ENCODE measurements around the gene TIMM44.

Gene TIMM44

DNA sequence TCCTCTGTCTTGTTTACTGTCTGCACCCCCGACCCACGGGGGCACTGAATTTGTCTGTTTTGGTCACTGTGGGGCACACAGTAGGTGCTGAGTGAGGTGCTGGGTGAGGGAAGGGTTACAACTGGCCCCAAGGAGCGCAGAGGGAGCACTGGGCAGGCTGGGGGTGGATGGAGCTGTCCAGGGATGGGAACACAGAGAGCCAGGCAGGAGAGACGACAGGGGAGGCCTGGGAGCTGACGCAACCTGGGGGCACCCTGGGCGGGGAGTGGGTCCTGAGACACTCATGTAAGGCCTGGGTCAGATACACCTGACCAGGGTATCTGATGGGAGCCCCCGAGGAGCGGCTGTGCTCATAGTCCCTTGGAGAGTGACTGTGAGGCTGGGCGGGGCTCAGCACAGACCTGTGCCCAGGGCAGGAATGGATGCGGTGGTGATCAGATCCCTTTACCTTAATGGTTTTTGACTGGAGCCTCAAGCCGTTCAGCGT lies 37.2 kb upstream of the TIMM44 start:
- H3K4me1 Mint-ChIP-seq (ENCODE audit: low read depth), result no peaks in the 10 kb centered on the region
- H3K27ac Mint-ChIP-seq, result no peak overlapping the region
- no peak for DNase-seq
- H3K9me3 Mint-ChIP-seq, result no peaks in the 10 kb centered on the region
- H3K27me3 Mint-ChIP-seq, result no peaks in the 10 kb centered on the region
- H3K4me3 Mint-ChIP-seq, result no peak overlapping the region
- H3K36me3 Mint-ChIP-seq (ENCODE audit: low read depth), result peaks cover 92% of the 10 kb centered on the region

DNA sequence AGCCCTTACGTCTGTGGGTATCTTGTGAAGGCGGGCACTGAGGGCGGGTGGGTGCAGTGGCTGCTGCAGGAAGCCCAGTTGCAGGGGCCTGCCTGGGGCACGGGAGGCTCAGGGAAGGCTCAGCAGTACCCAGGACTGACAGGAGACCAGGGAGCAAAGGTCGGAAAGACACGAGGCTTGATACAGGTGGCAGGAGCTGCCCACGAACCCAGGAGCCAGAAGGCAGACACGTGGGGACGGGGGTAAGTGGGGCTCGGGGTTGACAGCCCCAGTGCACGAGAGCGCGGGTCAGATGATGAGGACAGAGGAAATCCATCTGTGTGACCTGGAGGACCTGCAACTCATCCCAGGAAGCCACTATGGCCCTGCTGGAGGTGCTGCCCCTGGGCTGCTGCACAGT lies 36.7 kb upstream of the TIMM44 start:
- H3K4me1 Mint-ChIP-seq (ENCODE audit: low read depth), result no peaks in the 10 kb centered on the region

DNA sequence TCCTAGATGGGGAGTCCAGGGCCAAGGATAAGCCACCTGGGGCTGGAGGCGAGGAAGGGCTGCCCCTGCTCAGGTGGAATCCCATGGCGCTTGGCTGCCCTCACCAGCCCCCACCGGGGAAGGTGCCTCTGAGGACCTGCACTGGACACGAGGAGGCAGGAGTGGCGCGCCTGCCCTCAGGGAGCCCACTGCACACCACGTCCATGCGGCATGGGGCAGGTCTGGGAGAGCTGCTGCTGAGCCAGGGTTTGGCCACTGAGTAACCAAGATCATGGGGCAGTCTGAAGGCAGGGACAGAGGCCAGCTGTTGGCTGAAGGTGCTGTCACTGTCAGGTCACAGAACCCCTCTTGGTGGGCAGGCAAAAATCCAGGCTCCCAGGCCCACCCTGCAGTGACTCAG lies 36.1 kb upstream of the TIMM44 start:
- H3K4me1 Mint-ChIP-seq (ENCODE audit: low read depth), result no peaks in the 10 kb centered on the region
- no peak overlapping the region for H3K27ac Mint-ChIP-seq
- DNase-seq, result no peak
- no peaks in the 10 kb centered on the region for H3K9me3 Mint-ChIP-seq
- peaks cover 91% of the 10 kb centered on the region for H3K36me3 Mint-ChIP-seq (ENCODE audit: low read depth)
- no peak overlapping the region for H3K4me3 Mint-ChIP-seq
- no peaks in the 10 kb centered on the region for H3K27me3 Mint-ChIP-seq

More for the DNA sequence above, 36.7 kb upstream of the TIMM44 start:
- Mint-ChIP-seq H3K36me3 (ENCODE audit: low read depth) (peaks cover 92% of the 10 kb centered on the region), H3K27me3 (no peaks in the 10 kb centered on the region), H3K9me3 (no peaks in the 10 kb centered on the region), H3K27ac (peak overlapping the region; percentile 22), H3K4me3 (no peak overlapping the region)
- no peak for DNase-seq

DNA sequence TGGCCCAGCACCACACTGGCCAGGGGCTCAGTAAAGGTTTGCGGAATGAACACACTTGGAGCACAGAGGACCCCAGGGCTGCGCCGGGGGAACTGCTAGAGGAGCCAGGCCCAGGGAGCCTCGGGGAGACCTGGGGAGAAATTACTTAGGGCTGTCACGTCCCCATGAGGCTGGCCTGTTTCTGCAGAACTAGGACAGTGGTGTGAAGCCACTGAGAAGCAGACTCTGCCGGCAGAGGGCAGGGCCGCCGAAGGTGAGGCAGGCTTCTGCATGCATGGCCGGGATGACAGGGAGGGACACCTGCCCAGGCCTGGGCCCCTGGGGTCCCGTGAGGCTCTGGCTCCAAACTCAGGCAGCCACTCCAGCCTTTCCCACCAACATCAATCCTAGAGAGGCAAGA lies 35.5 kb upstream of the TIMM44 start:
- H3K4me1 Mint-ChIP-seq (ENCODE audit: low read depth), result no peaks in the 10 kb centered on the region
- no peaks in the 10 kb centered on the region for H3K27me3 Mint-ChIP-seq
- no peaks in the 10 kb centered on the region for H3K9me3 Mint-ChIP-seq
- DNase-seq, result no peak
- no peak overlapping the region for H3K27ac Mint-ChIP-seq
- H3K36me3 Mint-ChIP-seq (ENCODE audit: low read depth), result peaks cover 91% of the 10 kb centered on the region
- no peak overlapping the region for H3K4me3 Mint-ChIP-seq

DNA sequence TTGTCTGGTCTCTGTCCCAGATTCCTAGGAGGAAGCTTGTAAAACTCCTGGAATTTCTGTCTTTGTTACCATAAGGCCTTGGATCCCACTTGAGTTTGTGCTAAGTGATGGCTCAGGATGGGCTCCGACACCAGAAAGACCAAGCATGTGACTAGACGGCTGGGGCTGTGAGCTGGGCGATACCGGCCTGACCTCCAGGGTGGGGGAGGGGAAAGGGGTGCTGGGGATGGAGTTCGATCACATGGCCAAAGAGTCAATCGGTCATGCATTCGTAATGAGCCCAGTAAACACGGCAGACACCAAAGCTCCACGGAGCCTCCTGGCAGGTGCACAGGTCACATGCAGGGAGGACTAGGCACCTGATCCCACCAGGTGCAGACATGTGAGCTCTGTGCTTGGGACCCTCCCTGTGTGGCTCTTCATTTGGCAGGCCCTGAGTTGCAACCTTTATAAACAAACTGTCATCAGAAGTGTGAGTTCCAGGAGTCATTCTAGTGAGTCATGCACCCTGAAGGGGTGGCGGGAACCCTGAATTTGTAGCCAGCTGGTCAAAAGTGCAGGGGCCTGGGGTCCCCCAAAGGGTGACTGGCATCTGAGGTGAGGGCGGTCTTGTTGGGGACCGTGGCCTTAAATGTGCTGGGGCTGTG lies 34.8 kb upstream of the TIMM44 start:
- DNase-seq, result no peak
- Mint-ChIP-seq H3K9me3 (no peaks in the 10 kb centered on the region), H3K4me1 (ENCODE audit: low read depth) (no peaks in the 10 kb centered on the region), H3K36me3 (ENCODE audit: low read depth) (peaks cover 91% of the 10 kb centered on the region), H3K27ac (no peak overlapping the region), H3K27me3 (no peaks in the 10 kb centered on the region), H3K4me3 (no peak overlapping the region)

DNA sequence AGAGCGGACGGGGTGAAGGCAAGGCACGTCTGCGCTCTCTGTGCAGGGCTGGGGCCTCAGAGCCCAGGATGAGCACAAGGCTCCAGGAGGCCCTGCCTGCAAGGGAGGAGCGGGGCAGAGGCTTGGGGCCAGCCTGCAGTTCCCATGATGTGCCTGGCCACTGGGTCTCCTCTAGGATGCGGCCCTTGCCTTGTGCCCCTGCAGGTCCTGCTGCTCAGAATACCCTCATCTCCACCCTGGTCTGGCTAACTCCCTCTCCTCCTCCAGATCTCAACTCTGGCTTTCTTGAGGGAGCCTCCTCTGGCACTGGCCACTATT lies 34.2 kb upstream of the TIMM44 start:
- H3K4me3 Mint-ChIP-seq, result no peak overlapping the region

DNA sequence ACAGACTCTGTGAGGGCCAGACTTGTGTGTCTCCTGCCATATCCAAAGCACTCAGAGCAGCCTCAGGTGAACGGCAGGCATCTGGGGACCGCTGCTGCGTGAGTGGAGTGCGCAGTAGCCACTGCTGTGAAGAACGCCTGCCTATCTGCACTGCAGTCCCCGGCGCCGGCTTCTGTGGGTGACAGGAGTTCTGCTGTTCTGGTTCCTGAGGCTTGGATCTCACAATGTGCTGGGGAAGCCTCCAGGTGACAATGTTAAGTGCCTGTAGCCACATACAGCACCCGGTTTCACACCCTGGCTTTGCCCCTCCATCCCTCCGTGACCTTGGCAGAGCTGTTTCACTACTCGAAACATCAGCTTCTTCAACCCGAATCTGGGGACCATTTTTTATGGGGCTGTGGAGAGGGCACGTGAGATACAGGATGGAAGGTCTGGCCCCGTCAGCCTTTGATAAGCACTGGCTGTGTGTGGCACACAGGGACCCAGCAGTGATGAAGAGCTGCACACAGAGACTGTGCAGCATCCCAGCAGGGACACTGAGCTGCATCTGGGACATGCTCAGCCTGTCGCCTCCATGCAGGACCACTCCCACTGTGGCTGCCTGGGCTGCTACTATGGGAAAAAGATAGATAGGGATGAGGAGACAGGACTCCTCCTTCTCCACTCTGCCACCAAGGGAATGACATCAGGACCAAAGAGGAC lies 33.7 kb upstream of the TIMM44 start:
- Mint-ChIP-seq H3K4me3 (no peak overlapping the region), H3K27me3 (no peaks in the 10 kb centered on the region), H3K36me3 (ENCODE audit: low read depth) (peaks cover 86% of the 10 kb centered on the region), H3K9me3 (no peaks in the 10 kb centered on the region), H3K27ac (no peak overlapping the region), H3K4me1 (ENCODE audit: low read depth) (no peaks in the 10 kb centered on the region)
- DNase-seq, result no peak

More for the DNA sequence above, 34.2 kb upstream of the TIMM44 start:
- H3K4me1 Mint-ChIP-seq (ENCODE audit: low read depth), result no peaks in the 10 kb centered on the region
- DNase-seq, result no peak
- H3K27ac Mint-ChIP-seq, result no peak overlapping the region
- H3K27me3 Mint-ChIP-seq, result no peaks in the 10 kb centered on the region
- no peaks in the 10 kb centered on the region for H3K9me3 Mint-ChIP-seq
- H3K36me3 Mint-ChIP-seq (ENCODE audit: low read depth), result peaks cover 87% of the 10 kb centered on the region

DNA sequence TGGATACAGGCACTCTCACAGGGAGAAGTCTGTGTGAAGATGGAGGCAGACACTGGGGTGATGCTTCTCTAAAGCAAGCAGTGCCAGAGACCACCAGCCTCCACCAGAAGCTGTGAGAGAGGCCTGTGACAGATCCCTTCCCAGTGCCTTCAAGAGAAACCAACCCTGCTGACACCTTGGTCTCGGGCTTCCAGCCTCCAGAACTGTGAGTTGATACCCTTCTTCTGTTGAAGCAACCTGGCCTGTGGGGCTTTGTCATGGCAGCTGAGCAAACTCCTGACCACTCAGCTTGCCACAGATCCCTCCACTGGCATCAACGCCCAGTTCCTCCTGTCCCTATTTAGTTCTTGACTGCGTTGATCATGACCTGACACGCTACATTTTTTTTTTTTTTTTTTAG lies 33.0 kb upstream of the TIMM44 start:
- Mint-ChIP-seq H3K36me3 (ENCODE audit: low read depth) (peaks cover 84% of the 10 kb centered on the region), H3K9me3 (no peaks in the 10 kb centered on the region), H3K27me3 (no peaks in the 10 kb centered on the region), H3K4me1 (ENCODE audit: low read depth) (no peaks in the 10 kb centered on the region), H3K4me3 (no peak overlapping the region), H3K27ac (no peak overlapping the region)
- DNase-seq, result no peak

DNA sequence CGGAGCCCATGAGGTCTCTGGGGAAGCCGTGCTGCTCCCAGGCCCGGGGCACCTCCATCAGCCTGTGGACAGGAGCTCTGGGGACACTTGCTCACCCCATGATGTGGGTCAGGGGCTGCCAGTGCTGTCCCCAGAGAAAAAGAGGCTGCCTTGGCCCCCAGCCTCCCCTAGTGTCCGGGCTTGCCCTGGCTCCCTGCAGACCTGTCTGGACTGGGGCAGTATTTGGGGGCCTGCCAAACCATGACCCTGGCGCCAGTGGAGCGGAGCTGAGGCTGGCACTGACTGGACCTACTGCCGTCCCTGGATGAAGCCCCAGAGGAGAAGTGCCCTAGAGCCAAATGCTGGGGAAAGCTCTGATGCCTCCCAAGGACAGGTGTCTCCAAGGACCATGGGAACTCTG lies 31.6 kb upstream of the TIMM44 start:
- no peak for DNase-seq
- Mint-ChIP-seq H3K27ac (no peak overlapping the region), H3K4me3 (no peak overlapping the region), H3K27me3 (no peaks in the 10 kb centered on the region), H3K4me1 (ENCODE audit: low read depth) (no peaks in the 10 kb centered on the region), H3K9me3 (no peaks in the 10 kb centered on the region), H3K36me3 (ENCODE audit: low read depth) (peaks cover 82% of the 10 kb centered on the region)

DNA sequence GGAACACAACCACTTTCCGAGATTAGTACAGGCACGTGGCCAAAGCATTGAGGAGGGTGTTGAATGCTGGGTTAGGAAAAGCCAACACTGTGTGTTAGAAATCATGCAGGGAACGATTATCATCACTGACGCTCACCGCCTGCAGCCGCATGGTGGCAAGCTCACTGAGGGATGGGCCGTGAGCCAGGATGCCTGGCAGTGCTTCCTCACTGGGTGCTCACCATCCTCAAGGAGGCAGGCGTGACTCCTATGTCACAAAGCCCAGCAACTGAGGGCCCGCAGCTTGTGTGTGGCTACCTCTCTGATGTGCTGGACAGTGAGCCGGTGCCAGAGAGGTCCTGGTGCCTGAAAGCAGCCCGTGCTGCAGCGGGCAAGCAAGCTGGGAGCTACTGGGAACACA lies 30.4 kb upstream of the TIMM44 start:
- Mint-ChIP-seq H3K4me1 (ENCODE audit: low read depth) (no peaks in the 10 kb centered on the region), H3K9me3 (no peaks in the 10 kb centered on the region), H3K27me3 (no peaks in the 10 kb centered on the region), H3K4me3 (no peak overlapping the region), H3K36me3 (ENCODE audit: low read depth) (peaks cover 78% of the 10 kb centered on the region), H3K27ac (no peak overlapping the region)
- no peak for DNase-seq

DNA sequence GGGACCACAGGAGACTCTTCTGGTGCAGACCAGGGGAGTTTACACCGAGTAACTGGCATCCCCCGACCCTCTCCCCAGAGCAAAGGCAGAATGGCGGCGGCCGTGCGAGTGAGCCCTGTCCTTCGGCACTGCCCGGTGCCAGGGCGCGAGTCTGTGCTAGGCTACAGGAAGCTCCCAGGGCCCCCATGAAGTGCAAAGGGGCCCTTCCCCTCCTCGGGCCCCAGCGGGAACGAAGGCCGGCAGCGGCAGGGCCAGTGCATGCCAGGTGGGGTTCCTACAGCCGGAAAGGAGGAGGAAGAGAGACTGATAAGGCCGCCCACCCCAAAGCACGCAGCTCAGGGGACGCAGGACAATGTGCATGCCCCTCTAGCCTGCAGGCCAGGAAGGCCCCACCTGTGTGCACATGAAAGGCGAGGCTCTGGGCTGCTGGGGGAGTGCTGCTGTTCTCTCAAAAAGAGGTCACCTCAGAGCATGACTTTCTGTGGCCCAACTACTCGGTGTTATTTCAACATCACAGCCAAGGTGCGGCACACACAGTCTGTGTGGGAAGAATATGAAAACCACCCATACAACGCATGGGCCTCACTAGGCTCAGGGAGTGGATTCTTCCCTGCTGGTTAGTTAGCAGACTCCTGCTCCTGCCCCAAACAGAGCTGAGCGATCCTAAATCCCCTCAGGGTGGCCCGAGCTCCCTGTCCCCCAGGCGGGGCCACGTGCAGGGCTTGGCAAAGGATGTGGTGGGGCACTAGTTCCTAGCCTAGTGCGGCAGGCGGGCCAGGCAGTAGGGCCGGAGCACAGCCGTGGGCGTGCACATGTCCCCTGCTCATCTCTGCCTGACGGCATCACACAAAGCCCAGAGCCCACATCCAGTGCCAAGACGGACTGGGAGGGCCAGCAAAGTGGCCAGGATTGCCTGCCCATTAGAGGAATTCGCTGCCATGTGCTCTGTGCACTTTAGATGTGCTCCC lies 28.4 kb upstream of the TIMM44 start:
- H3K36me3 Mint-ChIP-seq (ENCODE audit: low read depth), result peaks cover 80% of the 10 kb centered on the region
- DNase-seq, result no peak
- H3K4me1 Mint-ChIP-seq (ENCODE audit: low read depth), result no peaks in the 10 kb centered on the region
- H3K27me3 Mint-ChIP-seq, result no peaks in the 10 kb centered on the region
- H3K4me3 Mint-ChIP-seq, result no peak overlapping the region
- no peak overlapping the region for H3K27ac Mint-ChIP-seq
- H3K9me3 Mint-ChIP-seq, result no peaks in the 10 kb centered on the region

DNA sequence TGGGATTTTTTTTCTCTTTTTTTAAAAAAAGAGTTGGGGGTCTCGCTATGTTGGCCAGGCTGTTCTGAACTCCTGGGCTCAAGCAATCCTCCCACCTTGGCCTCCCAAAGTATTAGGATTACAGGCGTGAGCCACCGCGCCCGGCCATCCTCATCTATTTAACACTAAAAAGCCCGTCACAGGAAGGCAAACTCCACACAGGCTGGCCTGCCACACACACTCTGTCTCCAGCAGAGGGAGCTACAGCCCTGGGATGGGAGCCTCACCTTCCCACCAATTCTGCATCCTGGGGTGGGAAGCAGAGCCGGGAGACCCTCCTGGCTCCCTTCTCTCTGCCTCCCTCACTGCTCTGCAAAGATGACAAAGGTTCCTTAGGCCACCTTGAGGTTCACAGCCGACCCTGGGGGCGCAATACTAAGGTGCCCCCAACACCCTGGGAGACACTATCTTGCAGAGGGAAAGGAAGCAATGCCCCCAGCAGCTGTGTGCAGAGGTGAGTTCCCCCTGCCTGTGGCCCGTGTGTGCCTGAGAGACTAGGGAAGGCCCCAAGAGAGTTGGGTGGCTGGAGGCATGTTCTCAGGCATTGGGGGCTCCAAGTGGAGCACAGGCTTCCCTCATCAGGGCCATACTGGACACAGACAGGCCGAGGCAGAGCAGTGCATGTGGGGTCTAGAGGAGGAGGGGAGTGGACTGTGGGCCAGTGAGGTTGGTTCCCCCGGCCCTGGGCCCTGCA lies 27.4 kb upstream of the TIMM44 start:
- H3K4me3 Mint-ChIP-seq, result no peak overlapping the region
- H3K36me3 Mint-ChIP-seq (ENCODE audit: low read depth), result peaks cover 84% of the 10 kb centered on the region
- no peaks in the 10 kb centered on the region for H3K4me1 Mint-ChIP-seq (ENCODE audit: low read depth)
- no peak overlapping the region for H3K27ac Mint-ChIP-seq
- H3K27me3 Mint-ChIP-seq, result no peaks in the 10 kb centered on the region
- peak; percentile 42 for DNase-seq
- H3K9me3 Mint-ChIP-seq, result no peaks in the 10 kb centered on the region

DNA sequence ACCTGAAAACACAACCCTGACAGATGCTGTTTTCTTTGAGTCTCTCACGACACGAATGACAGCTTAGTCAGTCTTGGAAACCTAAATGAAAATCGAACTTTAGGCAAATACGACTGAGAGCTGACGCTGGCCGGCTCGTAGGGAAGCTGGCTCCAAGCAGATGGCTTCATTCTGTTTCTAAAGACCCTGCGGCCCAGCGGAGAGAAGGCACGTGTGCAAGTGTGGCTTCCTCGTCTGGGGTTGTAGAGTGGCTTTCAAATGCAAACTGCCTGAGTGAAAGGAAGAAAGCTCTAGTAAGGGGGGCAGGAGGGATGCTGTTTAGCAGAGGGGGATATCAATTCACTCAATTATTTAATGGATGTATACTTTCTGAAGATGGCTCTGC lies 26.1 kb upstream of the TIMM44 start:
- H3K4me3 Mint-ChIP-seq, result no peak overlapping the region
- H3K9me3 Mint-ChIP-seq, result no peaks in the 10 kb centered on the region
- no peaks in the 10 kb centered on the region for H3K4me1 Mint-ChIP-seq (ENCODE audit: low read depth)
- DNase-seq, result no peak
- no peak overlapping the region for H3K27ac Mint-ChIP-seq
- H3K27me3 Mint-ChIP-seq, result no peaks in the 10 kb centered on the region
- peaks cover 84% of the 10 kb centered on the region for H3K36me3 Mint-ChIP-seq (ENCODE audit: low read depth)

DNA sequence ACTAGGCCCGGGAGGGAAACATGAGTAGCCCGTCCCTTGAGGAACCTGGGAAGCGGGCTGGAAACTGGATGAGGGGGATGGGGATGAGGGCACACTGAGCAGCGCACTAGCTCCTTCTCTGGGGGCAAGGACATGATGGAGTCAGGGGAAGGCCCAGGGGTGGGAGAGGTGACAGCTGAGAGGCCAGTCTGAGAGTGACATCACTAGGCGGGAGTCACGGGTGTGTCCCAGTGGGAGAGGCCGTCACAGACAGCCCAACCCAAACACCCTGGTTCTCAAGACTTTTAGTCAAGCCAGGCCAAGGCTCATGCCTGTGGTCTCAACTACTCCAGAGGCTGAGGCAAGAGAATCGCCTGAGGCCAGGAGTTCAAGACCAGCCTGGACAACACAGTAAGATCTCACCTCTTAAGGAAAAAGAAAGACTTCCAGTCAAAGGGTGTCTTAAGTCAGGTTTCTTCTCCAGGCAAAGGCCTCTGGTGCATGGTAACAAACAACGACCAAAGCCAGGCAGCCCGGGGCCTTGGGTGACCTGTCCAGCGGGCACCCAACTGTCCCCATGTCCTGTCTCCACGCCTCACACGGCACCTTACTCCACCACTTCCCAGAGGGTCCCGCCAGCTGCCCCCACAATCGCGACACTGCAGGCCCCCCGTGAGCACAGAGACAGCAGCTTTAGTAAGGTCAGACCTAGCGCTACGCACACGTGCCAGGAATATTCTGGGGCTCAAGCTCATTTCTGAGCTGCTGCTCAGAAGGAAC lies 25.5 kb upstream of the TIMM44 start:
- no peak for DNase-seq
- no peaks in the 10 kb centered on the region for H3K27me3 Mint-ChIP-seq
- H3K4me3 Mint-ChIP-seq, result no peak overlapping the region
- no peaks in the 10 kb centered on the region for H3K4me1 Mint-ChIP-seq (ENCODE audit: low read depth)
- no peaks in the 10 kb centered on the region for H3K9me3 Mint-ChIP-seq
- peaks cover 83% of the 10 kb centered on the region for H3K36me3 Mint-ChIP-seq (ENCODE audit: low read depth)
- no peak overlapping the region for H3K27ac Mint-ChIP-seq
